Neural progenitor cell (in vitro differentiated cells): ENCODE results near the gene KCNMA1. TPM values are rescaled to one million over a fixed set of nuclear protein-coding genes. Genes with fewer than 3 reads are reported as not detected.

ENCODE experiments used
- DNase-seq: peaks from one replicate; pipeline ENCODE4 v3.0.0-alpha.2; 2016; ENCODE audit warnings: low spot score
- H2AFZ ChIP-seq: fragments of 200-600 bp; sonication (generic); replicated peaks from 2 replicates; pipeline ENCODE4 v1.6.1; 2016; ENCODE audit warnings: antibody characterized with exemption
- H3F3A ChIP-seq: fragments of 200-600 bp; sonication (generic); 2 replicates; pipeline ENCODE4 v1.6.1; 2016; ENCODE audit warnings: antibody characterized with exemption, low read depth
- H3K27ac ChIP-seq: fragments of 200-600 bp; sonication (generic); 2 replicates; pipeline ENCODE4 v1.5.1; 2016; ENCODE audit warnings: mild to moderate bottlenecking
- H3K27me3 ChIP-seq: fragments of 200-600 bp; sonication (generic); 2 replicates; pipeline ENCODE4 v1.6.1; 2016; ENCODE audit warnings: mild to moderate bottlenecking, moderate library complexity
- H3K36me3 ChIP-seq: fragments of 200-600 bp; sonication (generic); 2 replicates; pipeline ENCODE4 v1.5.1; 2016
- H3K4me1 ChIP-seq: fragments of 200-600 bp; sonication (generic); 2 replicates; pipeline ENCODE4 v1.6.1; 2016; ENCODE audit warnings: mixed run types
- H3K4me2 ChIP-seq: fragments of 200-600 bp; sonication (generic); 2 replicates; pipeline ENCODE4 v1.6.1; 2016
- H3K4me3 ChIP-seq: fragments of 200-600 bp; sonication (generic); 2 replicates; pipeline ENCODE4 v1.5.1; 2016
- H3K79me2 ChIP-seq: fragments of 200-600 bp; sonication (generic); 2 replicates; pipeline ENCODE4 v1.6.1; 2016; ENCODE audit warnings: low read depth
- H3K9ac ChIP-seq: fragments of 200-600 bp; sonication (generic); 2 replicates; pipeline ENCODE4 v1.6.1; 2016
- H3K9me3 ChIP-seq: fragments of 200-600 bp; sonication (generic); 2 replicates; pipeline ENCODE4 v1.5.1; 2016; ENCODE audit warnings: low read depth
- H4K20me1 ChIP-seq: fragments of 200-600 bp; sonication (generic); 2 replicates; pipeline ENCODE4 v1.6.1; 2016; ENCODE audit warnings: low read depth
- H3K27ac Mint-ChIP-seq: 3 replicates; pipeline ENCODE4 v1.8.0; 2021; ENCODE audit warnings: mixed read lengths
- H3K27me3 Mint-ChIP-seq: 2 replicates; pipeline ENCODE4 v1.8.0; 2022; ENCODE audit warnings: low read depth, mild to moderate bottlenecking, inconsistent platforms, moderate library complexity, mixed read lengths; ENCODE audit not compliant: insufficient read depth
- H3K36me3 Mint-ChIP-seq: 3 replicates; pipeline ENCODE4 v1.8.0; 2021; ENCODE audit warnings: mixed read lengths
- H3K4me1 Mint-ChIP-seq: 3 replicates; pipeline ENCODE4 v1.8.0; 2021; ENCODE audit warnings: mixed read lengths
- H3K4me3 Mint-ChIP-seq: 3 replicates; pipeline ENCODE4 v1.8.0; 2021; ENCODE audit warnings: mild to moderate bottlenecking, moderate library complexity, mixed read lengths
- H3K9me3 Mint-ChIP-seq: 3 replicates; pipeline ENCODE4 v1.8.0; 2020; ENCODE audit warnings: mixed read lengths
- EZH2 ChIP-seq: fragments of 200-600 bp; sonication (generic); IDR thresholded peaks from 2 replicates; pipeline ENCODE4 v1.6.1; 2017; ENCODE audit warnings: antibody characterized with exemption, mild to moderate bottlenecking, moderate library complexity
- EZH2phosphoT487 ChIP-seq: fragments of 200-600 bp; sonication (generic); IDR thresholded peaks from 2 replicates; pipeline ENCODE4 v1.6.1; 2017; ENCODE audit warnings: antibody characterized with exemption
- total RNA-seq: library from RNA; depleted of rRNA; stranded (reverse); fragments of >200 nt; gene quantifications from 2 replicates; pipeline ENCODE4 v1.2.3, GENCODE V29; 2015; ENCODE audit warnings: low replicate concordance
- TF ChIP-seq, protein P1 (sequence below): fragments of 200-600 bp; sonication (generic); IDR thresholded peaks from 2 replicates; pipeline ENCODE4 v1.5.1; 2017; ENCODE audit warnings: antibody characterized with exemption, mild to moderate bottlenecking

KCNMA1 gene
- total RNA-seq, 1 donor from 2014 or later = 2.4 TPM

DNA sequence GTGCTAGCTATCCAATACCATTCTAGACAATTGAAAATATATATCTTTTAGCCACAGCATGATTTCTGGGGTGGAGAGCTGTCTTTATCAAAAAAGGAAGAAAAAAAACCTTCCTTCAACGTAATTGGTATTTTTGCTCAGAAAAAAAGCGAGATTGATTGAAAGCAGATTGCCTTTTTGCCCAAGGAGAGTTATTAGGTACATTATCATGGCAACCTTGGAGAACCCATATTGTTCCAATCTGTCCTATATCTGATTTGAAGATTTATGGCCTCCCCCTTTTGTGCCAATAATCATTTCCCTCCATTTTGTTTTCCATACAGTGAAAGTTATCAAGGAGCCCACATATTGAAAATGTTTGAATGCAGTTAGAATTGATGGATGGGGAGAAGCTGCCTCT, 544.5 kb downstream of the KCNMA1 start:
- Histone ChIP-seq H3K9ac (no peak overlapping the region), H4K20me1 (no peaks in the 10 kb centered on the region), H2AFZ (no peak overlapping the region), H3K79me2 (no peaks in the 10 kb centered on the region), H3K9me3 (no peaks in the 10 kb centered on the region), H3K4me3 (no peak overlapping the region), H3K4me1 (no peaks in the 10 kb centered on the region), H3K27ac (no peak overlapping the region), H3K36me3 (no peaks in the 10 kb centered on the region), H3K4me2 (no peak overlapping the region), H3K27me3 (no peaks in the 10 kb centered on the region), H3F3A (no peaks in the 10 kb centered on the region)
- no peak for DNase-seq
- TF ChIP-seq EZH2 (no peak), EZH2phosphoT487 (no peak)
- TF ChIP-seq, protein P1, sequence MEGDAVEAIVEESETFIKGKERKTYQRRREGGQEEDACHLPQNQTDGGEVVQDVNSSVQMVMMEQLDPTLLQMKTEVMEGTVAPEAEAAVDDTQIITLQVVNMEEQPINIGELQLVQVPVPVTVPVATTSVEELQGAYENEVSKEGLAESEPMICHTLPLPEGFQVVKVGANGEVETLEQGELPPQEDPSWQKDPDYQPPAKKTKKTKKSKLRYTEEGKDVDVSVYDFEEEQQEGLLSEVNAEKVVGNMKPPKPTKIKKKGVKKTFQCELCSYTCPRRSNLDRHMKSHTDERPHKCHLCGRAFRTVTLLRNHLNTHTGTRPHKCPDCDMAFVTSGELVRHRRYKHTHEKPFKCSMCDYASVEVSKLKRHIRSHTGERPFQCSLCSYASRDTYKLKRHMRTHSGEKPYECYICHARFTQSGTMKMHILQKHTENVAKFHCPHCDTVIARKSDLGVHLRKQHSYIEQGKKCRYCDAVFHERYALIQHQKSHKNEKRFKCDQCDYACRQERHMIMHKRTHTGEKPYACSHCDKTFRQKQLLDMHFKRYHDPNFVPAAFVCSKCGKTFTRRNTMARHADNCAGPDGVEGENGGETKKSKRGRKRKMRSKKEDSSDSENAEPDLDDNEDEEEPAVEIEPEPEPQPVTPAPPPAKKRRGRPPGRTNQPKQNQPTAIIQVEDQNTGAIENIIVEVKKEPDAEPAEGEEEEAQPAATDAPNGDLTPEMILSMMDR = no peak
- Mint-ChIP-seq H3K36me3 (no peaks in the 10 kb centered on the region), H3K27me3 (no peaks in the 10 kb centered on the region), H3K4me1 (no peaks in the 10 kb centered on the region), H3K27ac (no peak overlapping the region), H3K4me3 (no peak overlapping the region), H3K9me3 (no peaks in the 10 kb centered on the region)

- H2AFZ ChIP-seq = no peak overlapping the region
- no peaks in the 10 kb centered on the region for H3F3A ChIP-seq
- no peaks in the 10 kb centered on the region for H3K4me1 Mint-ChIP-seq
- no peak overlapping the region for H3K27ac ChIP-seq
- no peaks in the 10 kb centered on the region for H3K4me1 ChIP-seq
- no peak overlapping the region for H3K4me2 ChIP-seq
- no peak overlapping the region for H3K9ac ChIP-seq
- DNase-seq = no peak
- no peak overlapping the region for H3K4me3 ChIP-seq
- H3K79me2 ChIP-seq = no peaks in the 10 kb centered on the region
- no peaks in the 10 kb centered on the region for H3K27me3 Mint-ChIP-seq
- no peaks in the 10 kb centered on the region for H3K9me3 ChIP-seq
- TF ChIP-seq EZH2 (no peak), EZH2phosphoT487 (no peak)
- TF ChIP-seq, protein P1 = no peak
- no peaks in the 10 kb centered on the region for H4K20me1 ChIP-seq
- no peaks in the 10 kb centered on the region for H3K36me3 ChIP-seq
- H3K27ac Mint-ChIP-seq = no peak overlapping the region
- no peaks in the 10 kb centered on the region for H3K27me3 ChIP-seq
- no peak overlapping the region for H3K4me3 Mint-ChIP-seq
- H3K9me3 Mint-ChIP-seq = no peaks in the 10 kb centered on the region
- H3K36me3 Mint-ChIP-seq = no peaks in the 10 kb centered on the region
Measured at GRCh38 chr10:77091597-77092165, 545.9 kb downstream of the KCNMA1 start.

DNA sequence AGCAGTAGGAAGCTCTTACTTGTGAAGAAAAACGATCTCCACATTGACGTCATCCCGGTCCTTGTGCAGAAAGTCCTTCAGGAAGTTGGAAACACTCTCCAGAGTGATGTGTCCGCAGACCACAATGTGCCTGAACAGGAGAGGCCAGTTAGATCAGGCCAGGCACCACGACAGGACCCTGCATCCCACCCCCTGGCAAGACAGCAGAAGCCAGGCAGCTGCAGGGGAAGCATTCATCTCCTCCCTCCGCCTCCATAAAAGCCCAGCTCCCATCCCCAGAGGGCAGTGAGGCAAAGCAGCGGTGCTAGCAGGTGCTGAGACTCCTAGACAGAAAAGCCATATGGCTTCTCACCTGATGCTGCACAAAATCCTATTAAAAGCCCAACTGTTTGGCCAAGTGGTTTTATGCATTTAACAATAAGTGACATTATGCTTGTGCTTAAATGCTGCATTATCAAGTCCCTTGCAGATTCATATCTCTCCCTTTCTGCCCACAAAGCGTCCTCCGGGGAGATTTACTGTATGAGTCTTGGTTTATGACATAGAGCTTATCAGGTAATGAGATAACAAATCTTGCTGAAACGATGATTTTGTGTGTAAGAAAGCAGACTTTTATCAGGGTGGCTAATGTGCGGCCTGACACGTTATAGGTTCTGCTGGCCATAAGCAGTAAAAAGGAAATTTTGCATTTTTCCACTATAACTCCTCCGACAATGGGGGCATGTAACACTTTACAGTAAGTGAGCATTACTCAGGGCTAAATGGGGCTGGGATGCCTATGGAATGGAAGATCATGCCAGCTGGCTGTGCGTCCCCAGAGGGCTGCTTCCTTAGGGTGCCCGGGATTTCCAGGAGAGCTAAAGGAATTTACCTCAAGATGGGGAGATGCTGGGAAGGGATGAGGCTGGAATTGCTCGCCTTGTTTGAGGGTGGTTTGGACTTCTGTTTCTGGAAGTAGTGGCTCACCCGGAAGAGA, 546.9 kb downstream of the KCNMA1 start:
- H4K20me1 ChIP-seq = no peaks in the 10 kb centered on the region
- no peaks in the 10 kb centered on the region for H3K79me2 ChIP-seq
- no peak for DNase-seq
- Mint-ChIP-seq H3K36me3 (no peaks in the 10 kb centered on the region), H3K27me3 (no peaks in the 10 kb centered on the region), H3K27ac (no peak overlapping the region), H3K4me1 (no peaks in the 10 kb centered on the region), H3K4me3 (no peak overlapping the region), H3K9me3 (peaks cover 2% of the 10 kb centered on the region)
- no peak overlapping the region for H3K27ac ChIP-seq
- no peaks in the 10 kb centered on the region for H3K4me1 ChIP-seq
- TF ChIP-seq EZH2 (no peak), EZH2phosphoT487 (no peak)
- TF ChIP-seq, protein P1 = no peak
- H3K36me3 ChIP-seq = no peaks in the 10 kb centered on the region
- H3K4me2 ChIP-seq = no peak overlapping the region
- H2AFZ ChIP-seq = no peak overlapping the region
- H3K9me3 ChIP-seq = no peaks in the 10 kb centered on the region
- no peaks in the 10 kb centered on the region for H3F3A ChIP-seq
- H3K4me3 ChIP-seq = no peak overlapping the region
- H3K9ac ChIP-seq = no peak overlapping the region
- no peaks in the 10 kb centered on the region for H3K27me3 ChIP-seq
